Measurements from ENCODE around the gene CDK19. TPM values are rescaled to one million over a fixed set of nuclear protein-coding genes. Genes with fewer than 3 reads are reported as not detected.
"Not testable (repeated sequence)": the region's sequence is repeated elsewhere in the genome, so short reads cannot be mapped to it uniquely, and the experiment has no call there.

Gene CDK19
- total RNA-seq, 3 donors from 2014 or later = 2.8 to 3.8 (median 3.7) TPM

- no peaks in the 10 kb centered on the region for H3K27me3 Mint-ChIP-seq (ENCODE audit: low read depth)
- H3K9me3 Mint-ChIP-seq = no peaks in the 10 kb centered on the region
- no peak for DNase-seq
- peaks cover 9% of the 10 kb centered on the region for H3K36me3 Mint-ChIP-seq (ENCODE audit: insufficient read depth)
- no peak overlapping the region for H3K4me3 Mint-ChIP-seq
- H3K4me1 Mint-ChIP-seq (ENCODE audit: low read depth) = peaks cover 4% of the 10 kb centered on the region
- ATAC-seq = no peak
Measured at GRCh38 chr6:110757926-110758325, 57.3 kb downstream of the CDK19 start.

GRCh38 chr6:110756817-110757216, 58.5 kb downstream of the CDK19 start:
- peaks cover 4% of the 10 kb centered on the region for H3K4me1 Mint-ChIP-seq (ENCODE audit: low read depth)
- DNase-seq (no peak), ATAC-seq (no peak)
- H3K4me3 Mint-ChIP-seq = no peak overlapping the region
- no peaks in the 10 kb centered on the region for H3K27me3 Mint-ChIP-seq (ENCODE audit: low read depth)
- H3K36me3 Mint-ChIP-seq (ENCODE audit: insufficient read depth) = peaks cover 7% of the 10 kb centered on the region
- H3K9me3 Mint-ChIP-seq = no peaks in the 10 kb centered on the region

- no peak overlapping the region for H3K4me3 Mint-ChIP-seq
- peaks cover 4% of the 10 kb centered on the region for H3K36me3 Mint-ChIP-seq (ENCODE audit: insufficient read depth)
- no peaks in the 10 kb centered on the region for H3K9me3 Mint-ChIP-seq
- H3K27me3 Mint-ChIP-seq (ENCODE audit: low read depth) = no peaks in the 10 kb centered on the region
- ATAC-seq = no peak
- H3K4me1 Mint-ChIP-seq (ENCODE audit: low read depth) = peaks cover 5% of the 10 kb centered on the region
- no peak for DNase-seq
Measured at GRCh38 chr6:110755411-110755834, 59.8 kb downstream of the CDK19 start.

GRCh38 chr6:110753936-110754668, 61.2 kb downstream of the CDK19 start:
- H3K27me3 Mint-ChIP-seq (ENCODE audit: low read depth); H3K36me3 Mint-ChIP-seq (ENCODE audit: insufficient read depth); H3K4me1 Mint-ChIP-seq (ENCODE audit: low read depth); H3K9me3 Mint-ChIP-seq; H3K4me3 Mint-ChIP-seq; DNase-seq; ATAC-seq: not testable (repeated sequence)

GRCh38 chr6:110748453-110748852, 66.8 kb downstream of the CDK19 start:
- H3K36me3 Mint-ChIP-seq (ENCODE audit: insufficient read depth) = peaks cover 6% of the 10 kb centered on the region

GRCh38 chr6:110746680-110747079, 68.6 kb downstream of the CDK19 start:
- no peaks in the 10 kb centered on the region for H3K27me3 Mint-ChIP-seq (ENCODE audit: low read depth)
- H3K4me1 Mint-ChIP-seq (ENCODE audit: low read depth) = peaks cover 3% of the 10 kb centered on the region
- H3K9me3 Mint-ChIP-seq = peaks cover 13% of the 10 kb centered on the region
- H3K4me3 Mint-ChIP-seq = no peak overlapping the region
- ATAC-seq (no peak), DNase-seq (no peak)
- peaks cover 17% of the 10 kb centered on the region for H3K36me3 Mint-ChIP-seq (ENCODE audit: insufficient read depth)

More at GRCh38 chr6:110748453-110748852, 66.8 kb downstream of the CDK19 start:
- no peak for ATAC-seq
- no peak for DNase-seq
- Mint-ChIP-seq H3K9me3 (no peaks in the 10 kb centered on the region), H3K4me1 (ENCODE audit: low read depth) (peaks cover 3% of the 10 kb centered on the region), H3K27me3 (ENCODE audit: low read depth) (no peaks in the 10 kb centered on the region), H3K4me3 (no peak overlapping the region)

GRCh38 chr6:110744991-110745390, 70.3 kb downstream of the CDK19 start:
- no peak overlapping the region for H3K4me3 Mint-ChIP-seq
- no peak for DNase-seq
- peaks cover 22% of the 10 kb centered on the region for H3K9me3 Mint-ChIP-seq
- no peak for ATAC-seq
- no peaks in the 10 kb centered on the region for H3K4me1 Mint-ChIP-seq (ENCODE audit: low read depth)
- H3K36me3 Mint-ChIP-seq (ENCODE audit: insufficient read depth) = peaks cover 29% of the 10 kb centered on the region
- H3K27me3 Mint-ChIP-seq (ENCODE audit: low read depth) = no peaks in the 10 kb centered on the region

- H3K4me1 Mint-ChIP-seq (ENCODE audit: low read depth); H3K4me3 Mint-ChIP-seq; H3K27me3 Mint-ChIP-seq (ENCODE audit: low read depth); ATAC-seq; DNase-seq: not testable (repeated sequence)
- Mint-ChIP-seq H3K9me3 (peaks cover 22% of the 10 kb centered on the region), H3K36me3 (ENCODE audit: insufficient read depth) (peaks cover 29% of the 10 kb centered on the region)
Measured at GRCh38 chr6:110742552-110742951, 72.7 kb downstream of the CDK19 start.

GRCh38 chr6:110741517-110741916, 73.8 kb downstream of the CDK19 start:
- H3K4me3 Mint-ChIP-seq = no peak overlapping the region
- DNase-seq (no peak), ATAC-seq (no peak)
- peaks cover 22% of the 10 kb centered on the region for H3K9me3 Mint-ChIP-seq
- H3K36me3 Mint-ChIP-seq (ENCODE audit: insufficient read depth) = peaks cover 29% of the 10 kb centered on the region
- no peaks in the 10 kb centered on the region for H3K4me1 Mint-ChIP-seq (ENCODE audit: low read depth)
- no peaks in the 10 kb centered on the region for H3K27me3 Mint-ChIP-seq (ENCODE audit: low read depth)

- H3K4me1 Mint-ChIP-seq (ENCODE audit: low read depth) = no peaks in the 10 kb centered on the region
- peaks cover 28% of the 10 kb centered on the region for H3K36me3 Mint-ChIP-seq (ENCODE audit: insufficient read depth)
- peaks cover 22% of the 10 kb centered on the region for H3K9me3 Mint-ChIP-seq
- DNase-seq (no peak), ATAC-seq (no peak)
- H3K27me3 Mint-ChIP-seq (ENCODE audit: low read depth) = no peaks in the 10 kb centered on the region
- H3K4me3 Mint-ChIP-seq = no peak overlapping the region
Measured at GRCh38 chr6:110738899-110739365, 76.3 kb downstream of the CDK19 start.

GRCh38 chr6:110735666-110736065, 79.6 kb downstream of the CDK19 start:
- H3K9me3 Mint-ChIP-seq = peaks cover 1% of the 10 kb centered on the region
- ATAC-seq (no peak), DNase-seq (no peak)
- H3K36me3 Mint-ChIP-seq (ENCODE audit: insufficient read depth) = peaks cover 13% of the 10 kb centered on the region
- H3K27me3 Mint-ChIP-seq (ENCODE audit: low read depth) = no peaks in the 10 kb centered on the region
- no peaks in the 10 kb centered on the region for H3K4me1 Mint-ChIP-seq (ENCODE audit: low read depth)
- no peak overlapping the region for H3K4me3 Mint-ChIP-seq

- Mint-ChIP-seq H3K4me1 (ENCODE audit: low read depth) (no peaks in the 10 kb centered on the region), H3K27me3 (ENCODE audit: low read depth) (no peaks in the 10 kb centered on the region), H3K9me3 (no peaks in the 10 kb centered on the region), H3K36me3 (ENCODE audit: insufficient read depth) (peaks cover 14% of the 10 kb centered on the region), H3K4me3 (no peak overlapping the region)
- no peak for ATAC-seq
- DNase-seq = no peak
Measured at GRCh38 chr6:110731898-110732297, 83.4 kb downstream of the CDK19 start.

GRCh38 chr6:110731196-110731595, 84.1 kb downstream of the CDK19 start:
- Mint-ChIP-seq H3K4me3 (no peak overlapping the region), H3K9me3 (no peaks in the 10 kb centered on the region), H3K27me3 (ENCODE audit: low read depth) (no peaks in the 10 kb centered on the region), H3K4me1 (ENCODE audit: low read depth) (no peaks in the 10 kb centered on the region), H3K36me3 (ENCODE audit: insufficient read depth) (peaks cover 14% of the 10 kb centered on the region)
- ATAC-seq (no peak), DNase-seq (no peak)

- Mint-ChIP-seq H3K4me3 (no peak overlapping the region), H3K4me1 (ENCODE audit: low read depth) (no peaks in the 10 kb centered on the region), H3K36me3 (ENCODE audit: insufficient read depth) (peaks cover 11% of the 10 kb centered on the region), H3K9me3 (no peaks in the 10 kb centered on the region), H3K27me3 (ENCODE audit: low read depth) (no peaks in the 10 kb centered on the region)
- ATAC-seq = no peak
- no peak for DNase-seq
Measured at GRCh38 chr6:110728501-110728900, 86.8 kb downstream of the CDK19 start.

GRCh38 chr6:110723017-110723416, 92.3 kb downstream of the CDK19 start:
- peaks cover 10% of the 10 kb centered on the region for H3K36me3 Mint-ChIP-seq (ENCODE audit: insufficient read depth)
- no peaks in the 10 kb centered on the region for H3K4me1 Mint-ChIP-seq (ENCODE audit: low read depth)
- ATAC-seq (no peak), DNase-seq (no peak)
- H3K27me3 Mint-ChIP-seq (ENCODE audit: low read depth) = no peaks in the 10 kb centered on the region
- H3K9me3 Mint-ChIP-seq = no peaks in the 10 kb centered on the region
- no peak overlapping the region for H3K4me3 Mint-ChIP-seq
